Parathyroid adenoma (tissue), 2 donors: ENCODE measurements around the gene ENTPD1.

Experiments
- H2AFZ ChIP-seq: fragments of 300-600 bp; sonication (generic); one replicate; pipeline ENCODE4 v1.7.0; 2017; ENCODE audit warnings: antibody characterized with exemption, mild to moderate bottlenecking
- H3K27ac ChIP-seq: fragments of 300-600 bp; sonication (generic); one replicate; pipeline ENCODE4 v1.7.0; 2017
- H3K27me3 ChIP-seq: fragments of 300-600 bp; sonication (generic); one replicate; pipeline ENCODE4 v1.7.0; 2017; ENCODE audit warnings: low read length; ENCODE audit not compliant: control insufficient read depth, insufficient read depth
- H3K36me3 ChIP-seq: fragments of 300-600 bp; sonication (generic); one replicate; pipeline ENCODE4 v1.7.0; 2017; ENCODE audit warnings: low read length; ENCODE audit not compliant: control insufficient read depth, insufficient read depth
- H3K4me1 ChIP-seq: fragments of 300-600 bp; sonication (generic); one replicate; pipeline ENCODE4 v1.7.0; 2017; ENCODE audit warnings: control low read depth
- H3K4me2 ChIP-seq: fragments of 300-600 bp; sonication (generic); one replicate; pipeline ENCODE4 v1.7.0; 2017; ENCODE audit warnings: low read length
- H3K4me3 ChIP-seq: fragments of 300-600 bp; sonication (generic); one replicate; pipeline ENCODE4 v1.7.0; 2017; ENCODE audit warnings: low read depth, low read length
- H3K79me2 ChIP-seq: fragments of 300-600 bp; sonication (generic); one replicate; pipeline ENCODE4 v1.7.0; 2017; ENCODE audit warnings: control low read depth
- H3K9ac ChIP-seq: fragments of 300-600 bp; sonication (generic); one replicate; pipeline ENCODE4 v1.7.0; 2017; ENCODE audit warnings: mild to moderate bottlenecking
- H3K9me3 ChIP-seq: fragments of 300-600 bp; sonication (generic); one replicate; pipeline ENCODE4 v1.7.0; 2017; ENCODE audit warnings: low read length; ENCODE audit not compliant: control insufficient read depth
- CTCF ChIP-seq: fragments of 300-600 bp; sonication (generic); IDR thresholded peaks from one replicate; pipeline ENCODE4 v1.7.0; 2017; ENCODE audit warnings: antibody characterized with exemption, mild to moderate bottlenecking
- donor health status: primary hyperparathyroidism.

ENTPD1 gene

DNA sequence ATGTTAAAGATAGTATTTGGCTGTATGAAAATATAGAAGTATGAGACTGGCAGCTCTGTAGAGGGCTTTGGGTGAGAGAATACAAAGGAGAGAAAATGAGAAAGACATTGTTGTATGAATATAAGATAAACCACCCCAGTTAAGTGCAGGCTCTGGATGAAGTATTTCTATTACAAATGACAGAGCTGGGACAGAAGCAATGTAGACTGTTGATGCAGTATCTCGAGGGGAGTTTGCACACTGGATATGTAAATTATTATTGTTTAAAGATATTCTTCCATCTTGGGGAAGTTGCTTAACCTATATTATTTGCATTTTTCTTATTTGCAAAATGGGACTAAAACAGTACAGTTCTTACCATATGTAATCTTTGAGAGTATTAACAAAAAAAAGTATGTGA lies 31.5 kb downstream of the ENTPD1 start:
- H3K27me3 ChIP-seq: no peaks in the 10 kb centered on the region
- no peaks in the 10 kb centered on the region for H3K9me3 ChIP-seq
- H3K27ac ChIP-seq: no peak overlapping the region
- H3K36me3 ChIP-seq: no peaks in the 10 kb centered on the region
- no peaks in the 10 kb centered on the region for H3K79me2 ChIP-seq
- H3K9ac ChIP-seq: no peak overlapping the region
- H2AFZ ChIP-seq: no peak overlapping the region
- H3K4me1 ChIP-seq: no peaks in the 10 kb centered on the region
- no peak overlapping the region for H3K4me3 ChIP-seq
- H3K4me2 ChIP-seq: no peak overlapping the region
- TF ChIP-seq CTCF: no peak

GRCh38 chr10:95788830-95789229 lies 32.9 kb downstream of the ENTPD1 start:
- H3K79me2 ChIP-seq: no peaks in the 10 kb centered on the region
- H3K27me3 ChIP-seq: no peaks in the 10 kb centered on the region
- H3K9ac ChIP-seq: no peak overlapping the region
- no peaks in the 10 kb centered on the region for H3K9me3 ChIP-seq
- no peaks in the 10 kb centered on the region for H3K36me3 ChIP-seq
- H2AFZ ChIP-seq: no peak overlapping the region
- TF ChIP-seq CTCF: no peak
- H3K4me3 ChIP-seq: no peak overlapping the region
- no peak overlapping the region for H3K4me2 ChIP-seq
- H3K27ac ChIP-seq: no peak overlapping the region
- no peaks in the 10 kb centered on the region for H3K4me1 ChIP-seq

GRCh38 chr10:95789902-95790301 lies 33.9 kb downstream of the ENTPD1 start:
- H3K4me1 ChIP-seq: no peaks in the 10 kb centered on the region
- H3K27me3 ChIP-seq: no peaks in the 10 kb centered on the region

DNA sequence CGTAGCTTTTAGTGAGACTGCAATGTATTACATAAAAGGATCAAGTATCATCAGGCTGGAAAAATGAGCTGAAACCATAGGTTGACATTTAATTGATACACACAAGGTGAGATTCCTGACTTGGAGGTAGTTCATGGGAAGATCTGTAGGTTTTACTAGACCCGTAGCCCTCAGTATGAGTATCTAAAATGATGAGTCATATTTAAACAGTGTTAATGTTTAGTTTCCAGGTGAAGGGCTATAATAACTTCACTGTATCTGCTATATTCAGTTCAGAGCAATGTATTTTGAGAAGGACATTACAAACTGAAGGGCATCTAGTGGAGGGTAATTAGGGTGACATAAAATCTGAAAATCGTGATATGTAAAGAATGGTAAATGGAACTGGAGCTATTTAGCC lies 35.0 kb downstream of the ENTPD1 start:
- Histone ChIP-seq H3K9me3 (no peaks in the 10 kb centered on the region), H3K27me3 (no peaks in the 10 kb centered on the region)

More at GRCh38 chr10:95789902-95790301, 33.9 kb downstream of the ENTPD1 start:
- Histone ChIP-seq H3K4me3 (no peak overlapping the region), H3K9me3 (no peaks in the 10 kb centered on the region), H3K27ac (no peak overlapping the region), H3K9ac (no peak overlapping the region), H2AFZ (no peak overlapping the region), H3K79me2 (no peaks in the 10 kb centered on the region), H3K36me3 (no peaks in the 10 kb centered on the region), H3K4me2 (no peak overlapping the region)
- no peak for TF ChIP-seq CTCF

More for the DNA sequence above, 35.0 kb downstream of the ENTPD1 start:
- Histone ChIP-seq H3K4me3 (no peak overlapping the region), H3K36me3 (no peaks in the 10 kb centered on the region), H2AFZ (no peak overlapping the region), H3K9ac (no peak overlapping the region), H3K4me2 (no peak overlapping the region), H3K27ac (no peak overlapping the region), H3K4me1 (no peaks in the 10 kb centered on the region), H3K79me2 (no peaks in the 10 kb centered on the region)
- no peak for TF ChIP-seq CTCF
